SU-DHL-6 (cell line): ENCODE results near the gene CD5L.

Source experiments
- CTCF ChIP-seq: fragments of 200-600 bp; sonication (generic); IDR thresholded peaks from one replicate; pipeline ENCODE4 v1.5.1; 2017; ENCODE audit warnings: antibody characterized with exemption, mild to moderate bottlenecking, low read length, moderate library complexity; ENCODE audit not compliant: insufficient read depth, poor library complexity, severe bottlenecking
- EZH2phosphoT487 ChIP-seq: fragments of 200-600 bp; sonication (generic), shearing (Covaris generic); conservative IDR thresholded peaks from 2 replicates; pipeline ENCODE4 v1.6.1; 2018; ENCODE audit warnings: mild to moderate bottlenecking, antibody characterized with exemption, low read length, moderate library complexity, mixed read lengths

GRCh38 chr1:157844089-157844830, 2.7 kb upstream of the CD5L start:
- TF ChIP-seq CTCF: no peak
- no peak for TF ChIP-seq EZH2phosphoT487
